ENCODE results near the gene SPHKAP.
"Not testable (repeated sequence)": the region's sequence is repeated elsewhere in the genome, so short reads cannot be mapped to it uniquely, and the experiment has no call there.

The SPHKAP gene

GRCh38 chr2:228104215-228104614 lies 77.3 kb downstream of the SPHKAP start:
- H3K27me3 ChIP-seq (ENCODE audit: control insufficient read depth in 2 of 2, insufficient read depth in 2 of 2, low read length in 2 of 2): no peaks in the 10 kb centered on the region
- H3K4me3 ChIP-seq (ENCODE audit: low read length in 2 of 2): no peak overlapping the region
- H3K27ac ChIP-seq (ENCODE audit: low read depth in 2 of 2, low read length in 2 of 2): no peak overlapping the region
- no peaks in the 10 kb centered on the region for H3K9me3 ChIP-seq (ENCODE audit: control insufficient read depth in 2 of 2, low read length in 2 of 2)
- no peaks in the 10 kb centered on the region for H3K36me3 ChIP-seq (ENCODE audit: control insufficient read depth in 2 of 2, insufficient read depth in 2 of 2, low read length in 2 of 2)
- H3K4me1 ChIP-seq (ENCODE audit: control insufficient read depth in 2 of 2, insufficient read depth in 2 of 2, low read length in 2 of 2): no peaks in the 10 kb centered on the region
- H3K9ac ChIP-seq (ENCODE audit: low read depth in 1 of 2, low read length in 2 of 2): no peak overlapping the region

- no peak overlapping the region for H3K9ac ChIP-seq (ENCODE audit: low read depth in 1 of 2, low read length in 2 of 2)
- H3K9me3 ChIP-seq (ENCODE audit: control insufficient read depth in 2 of 2, low read length in 2 of 2): no peaks in the 10 kb centered on the region
- no peaks in the 10 kb centered on the region for H3K4me1 ChIP-seq (ENCODE audit: control insufficient read depth in 2 of 2, insufficient read depth in 2 of 2, low read length in 2 of 2)
- H3K36me3 ChIP-seq (ENCODE audit: control insufficient read depth in 2 of 2, insufficient read depth in 2 of 2, low read length in 2 of 2): no peaks in the 10 kb centered on the region
- no peak overlapping the region for H3K4me3 ChIP-seq (ENCODE audit: low read length in 2 of 2)
- no peak overlapping the region for H3K27ac ChIP-seq (ENCODE audit: low read depth in 2 of 2, low read length in 2 of 2)
- H3K27me3 ChIP-seq (ENCODE audit: control insufficient read depth in 2 of 2, insufficient read depth in 2 of 2, low read length in 2 of 2): no peaks in the 10 kb centered on the region
Observed at GRCh38 chr2:228103379-228103778, 78.1 kb downstream of the SPHKAP start.

- Histone ChIP-seq H3K4me3 (ENCODE audit: low read length in 2 of 2) (no peak overlapping the region), H3K9ac (ENCODE audit: low read depth in 1 of 2, low read length in 2 of 2) (no peak overlapping the region), H3K9me3 (ENCODE audit: control insufficient read depth in 2 of 2, low read length in 2 of 2) (no peaks in the 10 kb centered on the region)
Observed at GRCh38 chr2:228102949-228103348, 78.5 kb downstream of the SPHKAP start.

GRCh38 chr2:228094377-228094921 lies 87.0 kb downstream of the SPHKAP start:
- no peak overlapping the region for H3K4me3 ChIP-seq (ENCODE audit: low read length in 2 of 2)
- H3K4me1 ChIP-seq (ENCODE audit: control insufficient read depth in 2 of 2, insufficient read depth in 2 of 2, low read length in 2 of 2): no peaks in the 10 kb centered on the region
- H3K36me3 ChIP-seq (ENCODE audit: control insufficient read depth in 2 of 2, insufficient read depth in 2 of 2, low read length in 2 of 2): no peaks in the 10 kb centered on the region
- no peak overlapping the region for H3K9ac ChIP-seq (ENCODE audit: low read depth in 1 of 2, low read length in 2 of 2)
- no peaks in the 10 kb centered on the region for H3K9me3 ChIP-seq (ENCODE audit: control insufficient read depth in 2 of 2, low read length in 2 of 2)
- H3K27me3 ChIP-seq (ENCODE audit: control insufficient read depth in 2 of 2, insufficient read depth in 2 of 2, low read length in 2 of 2): peaks cover 0 to 2% of the 10 kb centered on the region in 2 donors
- H3K27ac ChIP-seq (ENCODE audit: low read depth in 2 of 2, low read length in 2 of 2): no peak overlapping the region

More at GRCh38 chr2:228102949-228103348, 78.5 kb downstream of the SPHKAP start:
- Histone ChIP-seq H3K27me3 (ENCODE audit: control insufficient read depth in 2 of 2, insufficient read depth in 2 of 2, low read length in 2 of 2) (no peaks in the 10 kb centered on the region), H3K36me3 (ENCODE audit: control insufficient read depth in 2 of 2, insufficient read depth in 2 of 2, low read length in 2 of 2) (no peaks in the 10 kb centered on the region), H3K27ac (ENCODE audit: low read depth in 2 of 2, low read length in 2 of 2) (no peak overlapping the region), H3K4me1 (ENCODE audit: control insufficient read depth in 2 of 2, insufficient read depth in 2 of 2, low read length in 2 of 2) (no peaks in the 10 kb centered on the region)

DNA sequence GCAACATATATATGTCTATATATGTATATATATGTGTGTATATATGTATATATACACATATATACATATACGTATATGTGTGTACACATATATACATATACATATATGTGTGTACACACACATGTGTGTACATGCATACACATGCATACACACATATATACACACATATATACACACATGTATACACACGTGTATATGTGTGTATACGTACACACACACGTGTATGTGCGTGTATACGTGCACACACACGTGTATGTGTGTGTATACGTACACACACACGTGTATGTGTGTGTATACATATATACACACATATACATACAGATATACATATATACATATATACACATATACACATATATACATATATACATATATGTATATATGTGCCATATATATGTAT lies 89.4 kb downstream of the SPHKAP start:
- no peaks in the 10 kb centered on the region for H3K9me3 ChIP-seq (ENCODE audit: control insufficient read depth in 2 of 2, low read length in 2 of 2)
- no peak overlapping the region for H3K4me3 ChIP-seq (ENCODE audit: low read length in 2 of 2)
- no peak overlapping the region for H3K9ac ChIP-seq (ENCODE audit: low read depth in 1 of 2, low read length in 2 of 2)
- peaks cover 0 to 2% of the 10 kb centered on the region in 2 donors for H3K27me3 ChIP-seq (ENCODE audit: control insufficient read depth in 2 of 2, insufficient read depth in 2 of 2, low read length in 2 of 2)
- H3K4me1 ChIP-seq (ENCODE audit: control insufficient read depth in 2 of 2, insufficient read depth in 2 of 2, low read length in 2 of 2): no peaks in the 10 kb centered on the region
- H3K27ac ChIP-seq (ENCODE audit: low read depth in 2 of 2, low read length in 2 of 2): no peak overlapping the region
- H3K36me3 ChIP-seq (ENCODE audit: control insufficient read depth in 2 of 2, insufficient read depth in 2 of 2, low read length in 2 of 2): no peaks in the 10 kb centered on the region

DNA sequence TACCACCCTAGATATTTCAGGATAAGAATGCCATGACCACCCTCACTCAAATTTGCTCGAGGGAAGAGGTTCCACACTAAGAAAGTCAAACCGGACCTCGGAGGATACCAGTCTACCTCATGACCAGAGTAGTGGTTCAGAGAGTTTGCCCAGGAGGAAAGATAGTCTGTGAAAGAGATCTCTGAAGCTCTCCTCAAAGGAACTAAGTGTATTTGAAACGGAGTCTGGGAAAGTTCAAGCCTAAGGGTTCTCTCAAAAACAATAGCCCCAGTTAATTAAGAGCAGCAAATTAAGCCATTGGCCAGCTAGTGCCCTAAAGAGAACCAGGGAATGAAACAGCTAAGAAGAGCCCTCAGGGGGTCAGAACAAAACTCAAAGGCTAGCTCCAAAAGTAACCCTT lies 94.9 kb downstream of the SPHKAP start:
- Histone ChIP-seq H3K36me3 (ENCODE audit: control insufficient read depth in 2 of 2, insufficient read depth in 2 of 2, low read length in 2 of 2) (no peaks in the 10 kb centered on the region), H3K27me3 (ENCODE audit: control insufficient read depth in 2 of 2, insufficient read depth in 2 of 2, low read length in 2 of 2) (no peaks in the 10 kb centered on the region), H3K4me1 (ENCODE audit: control insufficient read depth in 2 of 2, insufficient read depth in 2 of 2, low read length in 2 of 2) (no peaks in the 10 kb centered on the region), H3K27ac (ENCODE audit: low read depth in 2 of 2, low read length in 2 of 2) (no peak overlapping the region), H3K9ac (ENCODE audit: low read depth in 1 of 2, low read length in 2 of 2) (no peak overlapping the region), H3K4me3 (ENCODE audit: low read length in 2 of 2) (no peak overlapping the region), H3K9me3 (ENCODE audit: control insufficient read depth in 2 of 2, low read length in 2 of 2) (no peaks in the 10 kb centered on the region)

DNA sequence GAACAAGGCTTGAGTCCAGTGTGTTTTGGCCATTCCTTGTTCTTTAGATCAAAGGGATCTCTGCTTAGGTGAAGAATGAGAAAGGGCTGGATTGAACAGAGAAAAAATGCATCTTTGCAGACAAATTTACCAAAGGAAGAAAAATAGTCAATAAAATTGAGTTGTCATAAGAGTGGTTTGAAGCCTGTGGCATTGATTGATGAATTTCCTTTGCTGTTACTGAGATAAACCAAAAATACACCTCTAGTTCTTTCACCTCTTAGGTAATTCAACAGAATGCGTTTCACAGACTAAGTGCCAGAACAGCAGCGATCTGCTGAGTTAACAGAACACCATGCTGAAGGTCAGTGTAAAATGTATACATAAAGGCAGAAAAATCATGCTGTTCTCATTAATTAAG lies 96.8 kb downstream of the SPHKAP start:
- Histone ChIP-seq H3K36me3 (ENCODE audit: control insufficient read depth in 2 of 2, insufficient read depth in 2 of 2, low read length in 2 of 2) (no peaks in the 10 kb centered on the region), H3K9me3 (ENCODE audit: control insufficient read depth in 2 of 2, low read length in 2 of 2) (no peaks in the 10 kb centered on the region), H3K27me3 (ENCODE audit: control insufficient read depth in 2 of 2, insufficient read depth in 2 of 2, low read length in 2 of 2) (no peaks in the 10 kb centered on the region), H3K27ac (ENCODE audit: low read depth in 2 of 2, low read length in 2 of 2) (no peak overlapping the region), H3K9ac (ENCODE audit: low read depth in 1 of 2, low read length in 2 of 2) (no peak overlapping the region), H3K4me3 (ENCODE audit: low read length in 2 of 2) (no peak overlapping the region), H3K4me1 (ENCODE audit: control insufficient read depth in 2 of 2, insufficient read depth in 2 of 2, low read length in 2 of 2) (no peaks in the 10 kb centered on the region)

DNA sequence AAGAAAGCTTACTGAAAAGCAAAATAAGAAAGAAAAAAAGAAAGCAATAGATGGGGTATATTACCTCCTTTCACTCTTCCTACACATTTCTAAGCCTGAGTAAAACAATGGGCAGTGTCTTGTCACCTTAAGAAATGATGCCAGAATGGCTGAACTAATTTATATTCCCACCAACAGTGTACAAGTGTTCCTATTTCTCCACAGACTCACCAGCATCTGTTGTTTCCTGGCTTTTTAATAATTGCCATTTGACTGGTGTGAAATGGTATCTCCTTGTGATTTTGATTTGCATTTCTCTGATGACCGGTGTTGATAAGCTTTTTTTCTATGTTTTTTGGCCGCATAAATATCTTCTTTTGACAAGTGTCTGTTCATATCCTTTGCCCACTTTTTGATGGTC lies 98.4 kb downstream of the SPHKAP start:
- no peaks in the 10 kb centered on the region for H3K36me3 ChIP-seq (ENCODE audit: control insufficient read depth in 2 of 2, insufficient read depth in 2 of 2, low read length in 2 of 2)
- no peaks in the 10 kb centered on the region for H3K4me1 ChIP-seq (ENCODE audit: control insufficient read depth in 2 of 2, insufficient read depth in 2 of 2, low read length in 2 of 2)
- no peak overlapping the region for H3K9ac ChIP-seq (ENCODE audit: low read depth in 1 of 2, low read length in 2 of 2)
- H3K4me3 ChIP-seq (ENCODE audit: low read length in 2 of 2): no peak overlapping the region
- H3K9me3 ChIP-seq (ENCODE audit: control insufficient read depth in 2 of 2, low read length in 2 of 2): no peaks in the 10 kb centered on the region
- H3K27me3 ChIP-seq (ENCODE audit: control insufficient read depth in 2 of 2, insufficient read depth in 2 of 2, low read length in 2 of 2): no peaks in the 10 kb centered on the region
- H3K27ac ChIP-seq (ENCODE audit: low read depth in 2 of 2, low read length in 2 of 2): no peak overlapping the region

DNA sequence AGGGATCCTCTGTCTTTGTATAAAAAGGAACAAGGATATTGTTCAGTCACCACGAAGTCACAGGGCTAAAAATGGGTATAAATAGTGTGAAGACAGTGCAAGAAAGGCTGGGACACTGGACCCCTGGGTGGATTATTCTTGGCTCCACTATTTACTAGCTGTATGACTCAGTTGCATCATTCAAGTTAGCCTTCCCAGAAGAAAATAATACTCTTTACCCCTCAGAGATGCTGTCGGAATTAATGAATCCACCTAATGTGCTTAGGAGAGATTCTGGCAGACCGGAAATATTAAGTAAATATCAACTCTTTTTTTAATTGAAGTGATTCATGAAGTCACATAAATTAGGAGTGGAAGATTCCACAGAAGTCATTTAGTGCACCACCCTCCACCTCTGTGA lies 98.9 kb downstream of the SPHKAP start:
- no peak overlapping the region for H3K27ac ChIP-seq (ENCODE audit: low read depth in 2 of 2, low read length in 2 of 2)
- H3K9ac ChIP-seq (ENCODE audit: low read depth in 1 of 2, low read length in 2 of 2): no peak overlapping the region
- H3K4me1 ChIP-seq (ENCODE audit: control insufficient read depth in 2 of 2, insufficient read depth in 2 of 2, low read length in 2 of 2): no peaks in the 10 kb centered on the region
- no peaks in the 10 kb centered on the region for H3K27me3 ChIP-seq (ENCODE audit: control insufficient read depth in 2 of 2, insufficient read depth in 2 of 2, low read length in 2 of 2)
- H3K4me3 ChIP-seq (ENCODE audit: low read length in 2 of 2): no peak overlapping the region
- no peaks in the 10 kb centered on the region for H3K36me3 ChIP-seq (ENCODE audit: control insufficient read depth in 2 of 2, insufficient read depth in 2 of 2, low read length in 2 of 2)
- no peaks in the 10 kb centered on the region for H3K9me3 ChIP-seq (ENCODE audit: control insufficient read depth in 2 of 2, low read length in 2 of 2)

DNA sequence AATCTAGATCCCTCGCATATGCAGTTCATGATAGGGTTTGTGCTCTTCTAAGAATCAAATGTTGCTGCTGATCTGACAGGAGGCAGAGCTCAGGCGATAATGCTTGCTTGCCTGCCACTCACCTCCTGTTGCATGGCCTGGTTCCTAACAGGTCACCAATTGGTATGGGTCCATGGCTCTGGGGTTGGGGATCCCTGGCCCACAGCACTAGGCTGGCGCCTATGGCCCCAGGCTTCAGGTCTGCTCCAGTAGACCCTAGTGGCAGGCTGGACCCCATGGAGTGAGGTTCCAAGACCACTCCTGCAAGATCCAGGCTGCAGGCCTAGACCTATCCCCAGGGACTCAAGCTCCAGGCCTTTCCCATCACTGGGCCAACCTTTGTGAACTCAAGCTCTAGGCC lies 102.3 kb downstream of the SPHKAP start:
- no peaks in the 10 kb centered on the region for H3K36me3 ChIP-seq (ENCODE audit: control insufficient read depth in 2 of 2, insufficient read depth in 2 of 2, low read length in 2 of 2)
- no peaks in the 10 kb centered on the region for H3K9me3 ChIP-seq (ENCODE audit: control insufficient read depth in 2 of 2, low read length in 2 of 2)
- no peaks in the 10 kb centered on the region for H3K4me1 ChIP-seq (ENCODE audit: control insufficient read depth in 2 of 2, insufficient read depth in 2 of 2, low read length in 2 of 2)
- H3K4me3 ChIP-seq (ENCODE audit: low read length in 2 of 2): no peak overlapping the region
- H3K9ac ChIP-seq (ENCODE audit: low read depth in 1 of 2, low read length in 2 of 2): no peak overlapping the region
- H3K27me3 ChIP-seq (ENCODE audit: control insufficient read depth in 2 of 2, insufficient read depth in 2 of 2, low read length in 2 of 2): no peaks in the 10 kb centered on the region
- no peak overlapping the region for H3K27ac ChIP-seq (ENCODE audit: low read depth in 2 of 2, low read length in 2 of 2)

GRCh38 chr2:228076695-228077094 lies 104.8 kb downstream of the SPHKAP start:
- H3K4me3 ChIP-seq (ENCODE audit: low read length in 2 of 2); H3K4me1 ChIP-seq (ENCODE audit: control insufficient read depth in 2 of 2, insufficient read depth in 2 of 2, low read length in 2 of 2); H3K27me3 ChIP-seq (ENCODE audit: control insufficient read depth in 2 of 2, insufficient read depth in 2 of 2, low read length in 2 of 2); H3K27ac ChIP-seq (ENCODE audit: low read depth in 2 of 2, low read length in 2 of 2); H3K9me3 ChIP-seq (ENCODE audit: control insufficient read depth in 2 of 2, low read length in 2 of 2); H3K9ac ChIP-seq (ENCODE audit: low read depth in 1 of 2, low read length in 2 of 2); H3K36me3 ChIP-seq (ENCODE audit: control insufficient read depth in 2 of 2, insufficient read depth in 2 of 2, low read length in 2 of 2): not testable (repeated sequence)
